ENCODE measurements around the gene ZNF394. TPM values are rescaled to one million over a fixed set of nuclear protein-coding genes. Genes with fewer than 3 reads are reported as not detected.

The ZNF394 gene
- total RNA-seq, 1 donor = 23.4 TPM

GRCh38 chr7:99476107-99476506 lies 24.0 kb downstream of the ZNF394 start:
- no peak for DNase-seq (ENCODE audit: low read depth)
- H3K4me3 ChIP-seq (ENCODE audit: low read depth, low read length) = no peak overlapping the region
- TF ChIP-seq CTCF (IDR thresholded peaks at IDR 0.05; ENCODE audit: insufficient read depth, low read length) = no peak

- peak overlapping the region; percentile 73 for H3K4me3 ChIP-seq (ENCODE audit: low read depth, low read length)
- TF ChIP-seq CTCF (IDR thresholded peaks at IDR 0.05; ENCODE audit: insufficient read depth, low read length) = no peak
- DNase-seq (ENCODE audit: low read depth) = peak; percentile 71
Measured at GRCh38 chr7:99473315-99473596, 26.8 kb downstream of the ZNF394 start.

GRCh38 chr7:99472561-99473314 lies 27.3 kb downstream of the ZNF394 start, which contains the start of gene ZNF789:
Gene ZNF789 (plus strand): TSS chr7:99472890. CDS start chr7:99476457, 3,567 bp downstream.
- H3K4me3 ChIP-seq (ENCODE audit: low read depth, low read length) = peak within 1 kb of the TSS; percentile 73
- peak; percentile 94 for DNase-seq (ENCODE audit: low read depth)
- TF ChIP-seq CTCF (IDR thresholded peaks at IDR 0.05; ENCODE audit: insufficient read depth, low read length) = no peak

GRCh38 chr7:99469381-99470065 lies 30.6 kb downstream of the ZNF394 start:
- H3K4me3 ChIP-seq (ENCODE audit: low read depth, low read length) = no peak overlapping the region
- peak; percentile 18 for DNase-seq (ENCODE audit: low read depth)
- TF ChIP-seq CTCF (IDR thresholded peaks at IDR 0.05; ENCODE audit: insufficient read depth, low read length) = no peak

- TF ChIP-seq CTCF (IDR thresholded peaks at IDR 0.05; ENCODE audit: insufficient read depth, low read length) = no peak
- no peak overlapping the region for H3K4me3 ChIP-seq (ENCODE audit: low read depth, low read length)
- no peak for DNase-seq (ENCODE audit: low read depth)
Measured at GRCh38 chr7:99468336-99468918, 31.7 kb downstream of the ZNF394 start.

GRCh38 chr7:99465421-99465768 lies 34.7 kb downstream of the ZNF394 start:
- peak overlapping the region; percentile 97 for H3K4me3 ChIP-seq (ENCODE audit: low read depth, low read length)
- no peak for TF ChIP-seq CTCF (IDR thresholded peaks at IDR 0.05; ENCODE audit: insufficient read depth, low read length)
- DNase-seq (ENCODE audit: low read depth) = no peak

Measured in fibroblast of the aortic adventitia (primary cell).